ENCODE measurements around the gene TARS2.

TARS2 gene

GRCh38 chr1:150479370-150479769 lies 7.8 kb upstream of the TARS2 start:
- H3K27ac ChIP-seq = no peak overlapping the region
- no peak for DNase-seq (ENCODE audit: low spot score)
- H3K4me3 ChIP-seq = no peak overlapping the region
- TF ChIP-seq CTCF (IDR thresholded peaks at IDR 0.05) = no peak

- TF ChIP-seq CTCF (IDR thresholded peaks at IDR 0.05) = no peak
- Histone ChIP-seq H3K27ac (no peak overlapping the region), H3K4me3 (no peak overlapping the region)
- no peak for DNase-seq (ENCODE audit: low spot score)
Observed at GRCh38 chr1:150479927-150480352, 7.3 kb upstream of the TARS2 start.

GRCh38 chr1:150484431-150484830 lies 2.8 kb upstream of the TARS2 start:
- no peak for TF ChIP-seq CTCF (IDR thresholded peaks at IDR 0.05)
- DNase-seq (ENCODE audit: low spot score) = no peak
- Histone ChIP-seq H3K4me3 (no peak overlapping the region), H3K27ac (no peak overlapping the region)

- DNase-seq (ENCODE audit: low spot score) = no peak
- Histone ChIP-seq H3K27ac (no peak overlapping the region), H3K4me3 (no peak overlapping the region)
- no peak for TF ChIP-seq CTCF (IDR thresholded peaks at IDR 0.05)
Observed at GRCh38 chr1:150484861-150485260, 2.4 kb upstream of the TARS2 start.

- peak overlapping the region; percentile 90 for H3K4me3 ChIP-seq
- peak overlapping the region; percentile 69 to 84 for H3K27ac ChIP-seq
- TF ChIP-seq CTCF (IDR thresholded peaks at IDR 0.05) = no peak
- DNase-seq (ENCODE audit: low spot score) = no peak
Observed at GRCh38 chr1:150487763-150488115, 520 bp downstream of the TARS2 start.

- no peak overlapping the region for H3K4me3 ChIP-seq
- TF ChIP-seq CTCF (IDR thresholded peaks at IDR 0.05) = no peak
- H3K27ac ChIP-seq = no peak overlapping the region
- DNase-seq (ENCODE audit: low spot score) = no peak
Observed at GRCh38 chr1:150493175-150493574, 6.0 kb downstream of the TARS2 start.

GRCh38 chr1:150498342-150498741 lies 11.1 kb downstream of the TARS2 start:
- DNase-seq (ENCODE audit: low spot score) = no peak
- TF ChIP-seq CTCF (IDR thresholded peaks at IDR 0.05) = no peak
- no peak overlapping the region for H3K27ac ChIP-seq
- H3K4me3 ChIP-seq = no peak overlapping the region
